HL-60 (cell line): ENCODE results near the gene AQP10.

ENCODE experiments used
- DNase-seq, 2 experiments: peaks; one replicate each; pipeline ENCODE4 v3.0.0-alpha.2; 2010 to 2020; ENCODE audit warnings: low read depth in 1 of 2, low spot score in 1 of 2
- H3K27ac ChIP-seq: fragments of 250-450 bp; sonication (Bioruptor Pico); replicated peaks from 2 replicates; pipeline ENCODE4 v1.5.1; 2020; ENCODE audit warnings: mild to moderate bottlenecking, moderate library complexity
- H3K27me3 ChIP-seq: fragments of 250-450 bp; sonication (Bioruptor Pico); 2 replicates; pipeline ENCODE4 v1.5.1; 2021; ENCODE audit warnings: mild to moderate bottlenecking, moderate library complexity; ENCODE audit not compliant: insufficient read depth, poor library complexity, severe bottlenecking
- H3K4me3 ChIP-seq: replicated peaks from 2 replicates; pipeline ENCODE4 v1.5.1; 2011; ENCODE audit warnings: mild to moderate bottlenecking, control low read depth, low read length; ENCODE audit not compliant: insufficient read depth
- GABPA ChIP-seq: IDR thresholded peaks from 2 replicates; pipeline ENCODE4 v1.6.1; 2012; ENCODE audit warnings: low read depth
- POLR2AphosphoS5 ChIP-seq: IDR thresholded peaks from 2 replicates; pipeline ENCODE4 v1.6.1; 2012; ENCODE audit warnings: low read depth
- SPI1 ChIP-seq: IDR thresholded peaks from 2 replicates; pipeline ENCODE4 v1.6.1; 2012; ENCODE audit warnings: low read depth, mild to moderate bottlenecking, borderline replicate concordance
- TF ChIP-seq, protein P1 (sequence below): IDR thresholded peaks from one replicate; pipeline ENCODE4 v1.5.1; 2011; ENCODE audit warnings: low read length, control low read depth, inconsistent platforms; ENCODE audit not compliant: insufficient read depth
- TF ChIP-seq, protein P2 (sequence below): IDR thresholded peaks from 2 replicates; pipeline ENCODE4 v1.6.1; 2012; ENCODE audit warnings: low read depth; ENCODE audit not compliant: insufficient replicate concordance

AQP10 gene

DNA sequence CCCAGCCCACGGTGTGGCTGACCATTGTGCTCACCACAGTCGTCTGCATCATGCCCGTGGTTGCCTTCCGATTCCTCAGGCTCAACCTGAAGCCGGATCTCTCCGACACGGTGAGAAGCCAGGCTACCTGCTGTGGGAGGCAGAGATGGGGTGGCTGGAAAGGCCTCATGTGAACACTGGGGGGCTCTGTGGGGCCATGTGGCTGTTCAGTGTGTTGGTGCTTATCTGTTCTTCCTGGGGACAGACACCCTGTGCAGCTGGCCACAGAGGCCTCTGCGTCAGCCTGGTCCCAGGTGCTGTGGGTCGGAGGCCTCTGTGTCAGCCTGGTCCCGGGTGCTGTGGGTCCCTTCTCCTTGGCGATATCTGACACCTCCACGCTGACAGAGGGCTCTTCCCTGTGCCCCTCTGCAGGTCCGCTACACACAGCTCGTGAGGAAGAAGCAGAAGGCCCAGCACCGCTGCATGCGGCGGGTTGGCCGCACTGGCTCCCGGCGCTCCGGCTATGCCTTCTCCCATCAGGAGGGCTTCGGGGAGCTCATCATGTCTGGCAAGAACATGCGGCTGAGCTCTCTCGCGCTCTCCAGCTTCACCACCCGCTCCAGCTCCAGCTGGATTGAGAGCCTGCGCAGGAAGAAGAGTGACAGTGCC is 27.7 kb downstream of the AQP10 start:
- no peaks in the 10 kb centered on the region for H3K27me3 ChIP-seq
- H3K27ac ChIP-seq, result no peak overlapping the region
- TF ChIP-seq, protein P1, sequence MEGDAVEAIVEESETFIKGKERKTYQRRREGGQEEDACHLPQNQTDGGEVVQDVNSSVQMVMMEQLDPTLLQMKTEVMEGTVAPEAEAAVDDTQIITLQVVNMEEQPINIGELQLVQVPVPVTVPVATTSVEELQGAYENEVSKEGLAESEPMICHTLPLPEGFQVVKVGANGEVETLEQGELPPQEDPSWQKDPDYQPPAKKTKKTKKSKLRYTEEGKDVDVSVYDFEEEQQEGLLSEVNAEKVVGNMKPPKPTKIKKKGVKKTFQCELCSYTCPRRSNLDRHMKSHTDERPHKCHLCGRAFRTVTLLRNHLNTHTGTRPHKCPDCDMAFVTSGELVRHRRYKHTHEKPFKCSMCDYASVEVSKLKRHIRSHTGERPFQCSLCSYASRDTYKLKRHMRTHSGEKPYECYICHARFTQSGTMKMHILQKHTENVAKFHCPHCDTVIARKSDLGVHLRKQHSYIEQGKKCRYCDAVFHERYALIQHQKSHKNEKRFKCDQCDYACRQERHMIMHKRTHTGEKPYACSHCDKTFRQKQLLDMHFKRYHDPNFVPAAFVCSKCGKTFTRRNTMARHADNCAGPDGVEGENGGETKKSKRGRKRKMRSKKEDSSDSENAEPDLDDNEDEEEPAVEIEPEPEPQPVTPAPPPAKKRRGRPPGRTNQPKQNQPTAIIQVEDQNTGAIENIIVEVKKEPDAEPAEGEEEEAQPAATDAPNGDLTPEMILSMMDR, result peak; percentile 4
- TF ChIP-seq GABPA, result no peak
- peak in 1 of 2 experiments; percentile 31 for DNase-seq
- H3K4me3 ChIP-seq, result no peak overlapping the region

DNA sequence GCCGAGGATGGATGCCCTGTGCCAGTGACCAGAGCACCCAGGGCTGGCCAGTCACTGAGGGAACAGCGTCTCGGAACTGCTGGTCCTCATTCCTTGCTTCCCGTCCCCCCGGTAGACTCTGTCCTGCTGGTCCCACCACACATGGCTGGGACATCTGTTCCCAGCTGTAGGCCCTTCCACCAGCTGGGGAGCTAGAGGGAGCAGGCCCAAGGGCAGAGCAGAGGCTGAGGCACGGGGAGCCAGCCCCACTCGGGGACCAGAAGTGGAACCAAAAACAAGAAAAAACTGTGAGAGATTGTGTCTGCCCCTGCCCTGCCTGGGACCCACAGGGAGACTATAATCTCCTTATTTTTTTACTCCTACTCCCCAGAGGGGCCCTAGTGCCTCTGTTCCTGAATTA is 28.2 kb downstream of the AQP10 start:
- no peak for DNase-seq
- TF ChIP-seq GABPA (no peak), POLR2AphosphoS5 (no peak), SPI1 (no peak)
- TF ChIP-seq, protein P1, result no peak
- TF ChIP-seq, protein P2, sequence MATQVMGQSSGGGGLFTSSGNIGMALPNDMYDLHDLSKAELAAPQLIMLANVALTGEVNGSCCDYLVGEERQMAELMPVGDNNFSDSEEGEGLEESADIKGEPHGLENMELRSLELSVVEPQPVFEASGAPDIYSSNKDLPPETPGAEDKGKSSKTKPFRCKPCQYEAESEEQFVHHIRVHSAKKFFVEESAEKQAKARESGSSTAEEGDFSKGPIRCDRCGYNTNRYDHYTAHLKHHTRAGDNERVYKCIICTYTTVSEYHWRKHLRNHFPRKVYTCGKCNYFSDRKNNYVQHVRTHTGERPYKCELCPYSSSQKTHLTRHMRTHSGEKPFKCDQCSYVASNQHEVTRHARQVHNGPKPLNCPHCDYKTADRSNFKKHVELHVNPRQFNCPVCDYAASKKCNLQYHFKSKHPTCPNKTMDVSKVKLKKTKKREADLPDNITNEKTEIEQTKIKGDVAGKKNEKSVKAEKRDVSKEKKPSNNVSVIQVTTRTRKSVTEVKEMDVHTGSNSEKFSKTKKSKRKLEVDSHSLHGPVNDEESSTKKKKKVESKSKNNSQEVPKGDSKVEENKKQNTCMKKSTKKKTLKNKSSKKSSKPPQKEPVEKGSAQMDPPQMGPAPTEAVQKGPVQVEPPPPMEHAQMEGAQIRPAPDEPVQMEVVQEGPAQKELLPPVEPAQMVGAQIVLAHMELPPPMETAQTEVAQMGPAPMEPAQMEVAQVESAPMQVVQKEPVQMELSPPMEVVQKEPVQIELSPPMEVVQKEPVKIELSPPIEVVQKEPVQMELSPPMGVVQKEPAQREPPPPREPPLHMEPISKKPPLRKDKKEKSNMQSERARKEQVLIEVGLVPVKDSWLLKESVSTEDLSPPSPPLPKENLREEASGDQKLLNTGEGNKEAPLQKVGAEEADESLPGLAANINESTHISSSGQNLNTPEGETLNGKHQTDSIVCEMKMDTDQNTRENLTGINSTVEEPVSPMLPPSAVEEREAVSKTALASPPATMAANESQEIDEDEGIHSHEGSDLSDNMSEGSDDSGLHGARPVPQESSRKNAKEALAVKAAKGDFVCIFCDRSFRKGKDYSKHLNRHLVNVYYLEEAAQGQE, result no peak
- no peak overlapping the region for H3K27ac ChIP-seq
- no peak overlapping the region for H3K4me3 ChIP-seq
- H3K27me3 ChIP-seq, result no peaks in the 10 kb centered on the region

DNA sequence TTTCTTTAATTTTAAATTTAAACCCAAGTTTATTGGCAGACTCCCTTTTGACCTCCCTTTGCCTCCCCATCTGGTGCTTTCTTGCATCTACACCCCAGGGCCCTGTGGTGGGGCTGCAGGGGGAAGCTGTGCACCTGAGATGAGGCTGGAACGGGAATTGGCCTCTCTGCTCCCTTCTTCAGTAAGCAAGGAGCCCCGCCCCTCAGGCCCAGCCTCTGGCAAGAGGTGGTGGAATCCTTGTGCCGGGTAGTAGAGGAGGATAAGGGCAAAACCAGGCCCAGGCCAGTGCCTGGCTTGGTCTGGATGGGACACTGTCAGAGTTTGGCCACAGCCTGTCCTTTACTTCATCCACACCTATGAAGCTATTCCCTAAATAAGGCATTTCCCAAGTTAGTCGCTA is 29.5 kb downstream of the AQP10 start:
- Histone ChIP-seq H3K4me3 (no peak overlapping the region), H3K27me3 (no peaks in the 10 kb centered on the region), H3K27ac (no peak overlapping the region)
- DNase-seq, result no peak
- TF ChIP-seq SPI1 (no peak), POLR2AphosphoS5 (no peak), GABPA (no peak)
- TF ChIP-seq, protein P2, result no peak
- TF ChIP-seq, protein P1, result no peak
